ENCODE data around the gene CASKIN1.

Gene CASKIN1

GRCh38 chr16:2171601-2172178, 24.7 kb downstream of the CASKIN1 start:
- H3K4me1 Mint-ChIP-seq = no peaks in the 10 kb centered on the region

GRCh38 chr16:2170587-2171435, 25.6 kb downstream of the CASKIN1 start:
- peaks cover 16% of the 10 kb centered on the region for H3K36me3 Mint-ChIP-seq
- H3K9me3 Mint-ChIP-seq = no peaks in the 10 kb centered on the region
- no peak overlapping the region for H3K4me3 Mint-ChIP-seq
- ATAC-seq (no peak), DNase-seq (ENCODE audit: low spot score in 2 of 2) (no peak)
- H3K27ac Mint-ChIP-seq = no peak overlapping the region
- H3K4me1 Mint-ChIP-seq = no peaks in the 10 kb centered on the region

More at GRCh38 chr16:2171601-2172178, 24.7 kb downstream of the CASKIN1 start:
- Mint-ChIP-seq H3K4me3 (no peak overlapping the region), H3K27ac (no peak overlapping the region), H3K9me3 (no peaks in the 10 kb centered on the region), H3K36me3 (peaks cover 16% of the 10 kb centered on the region)
- ATAC-seq (no peak), DNase-seq (ENCODE audit: low spot score in 2 of 2) (no peak)

GRCh38 chr16:2170080-2170479, 26.3 kb downstream of the CASKIN1 start:
- Mint-ChIP-seq H3K27ac (no peak overlapping the region), H3K36me3 (peaks cover 16% of the 10 kb centered on the region), H3K4me3 (no peak overlapping the region), H3K9me3 (no peaks in the 10 kb centered on the region), H3K4me1 (no peaks in the 10 kb centered on the region)
- no peak for DNase-seq (ENCODE audit: low spot score in 2 of 2)
- ATAC-seq = no peak

- H3K27ac Mint-ChIP-seq = peak overlapping the region; percentile 72
- peaks cover 8% of the 10 kb centered on the region for H3K36me3 Mint-ChIP-seq
- DNase-seq (ENCODE audit: low spot score in 2 of 2) = no peak
- ATAC-seq = no peak
- H3K9me3 Mint-ChIP-seq = no peaks in the 10 kb centered on the region
- H3K4me1 Mint-ChIP-seq = peaks cover under 1% of the 10 kb centered on the region
- no peak overlapping the region for H3K4me3 Mint-ChIP-seq
These were observed 29.3 kb downstream of the CASKIN1 start for GRCh38 chr16:2167068-2167638.

- peaks cover 8% of the 10 kb centered on the region for H3K36me3 Mint-ChIP-seq
- peaks cover 6% of the 10 kb centered on the region for H3K4me1 Mint-ChIP-seq
- no peaks in the 10 kb centered on the region for H3K9me3 Mint-ChIP-seq
- DNase-seq (ENCODE audit: low spot score in 2 of 2) = no peak
- peak overlapping the region; percentile 72 for H3K27ac Mint-ChIP-seq
- no peak overlapping the region for H3K4me3 Mint-ChIP-seq
- no peak for ATAC-seq
These were observed 29.9 kb downstream of the CASKIN1 start for GRCh38 chr16:2166263-2167067.

GRCh38 chr16:2165861-2166260, 30.5 kb downstream of the CASKIN1 start:
- no peak for ATAC-seq
- Mint-ChIP-seq H3K9me3 (no peaks in the 10 kb centered on the region), H3K27ac (peak overlapping the region; percentile 60), H3K36me3 (peaks cover 8% of the 10 kb centered on the region), H3K4me1 (peaks cover 6% of the 10 kb centered on the region), H3K4me3 (no peak overlapping the region)
- DNase-seq (ENCODE audit: low spot score in 2 of 2) = no peak

GRCh38 chr16:2163211-2163881, 33.1 kb downstream of the CASKIN1 start:
- no peak for DNase-seq (ENCODE audit: low spot score in 2 of 2)
- Mint-ChIP-seq H3K4me3 (no peak overlapping the region), H3K9me3 (no peaks in the 10 kb centered on the region), H3K27ac (no peak overlapping the region), H3K4me1 (peaks cover 14% of the 10 kb centered on the region), H3K36me3 (peaks cover 9% of the 10 kb centered on the region)
- peak; percentile 45 for ATAC-seq

GRCh38 chr16:2162676-2163118, 33.7 kb downstream of the CASKIN1 start:
- no peak for DNase-seq (ENCODE audit: low spot score in 2 of 2)
- Mint-ChIP-seq H3K9me3 (no peaks in the 10 kb centered on the region), H3K27ac (peak overlapping the region; percentile 65), H3K4me1 (peaks cover 20% of the 10 kb centered on the region), H3K4me3 (no peak overlapping the region), H3K36me3 (peaks cover 15% of the 10 kb centered on the region)
- ATAC-seq = no peak

GRCh38 chr16:2161911-2162310, 34.5 kb downstream of the CASKIN1 start:
- DNase-seq (ENCODE audit: low spot score in 2 of 2) (no peak), ATAC-seq (no peak)
- Mint-ChIP-seq H3K36me3 (peaks cover 17% of the 10 kb centered on the region), H3K9me3 (no peaks in the 10 kb centered on the region), H3K4me3 (no peak overlapping the region), H3K27ac (peak overlapping the region; percentile 65), H3K4me1 (peaks cover 28% of the 10 kb centered on the region)

- peaks cover 37% of the 10 kb centered on the region for H3K4me1 Mint-ChIP-seq
- ATAC-seq (no peak), DNase-seq (ENCODE audit: low spot score in 2 of 2) (no peak)
- H3K9me3 Mint-ChIP-seq = no peaks in the 10 kb centered on the region
- H3K27ac Mint-ChIP-seq = peak overlapping the region; percentile 58
- H3K36me3 Mint-ChIP-seq = peaks cover 21% of the 10 kb centered on the region
- no peak overlapping the region for H3K4me3 Mint-ChIP-seq
These were observed 35.4 kb downstream of the CASKIN1 start for GRCh38 chr16:2160915-2161551.

GRCh38 chr16:2159175-2159838, 37.1 kb downstream of the CASKIN1 start:
- H3K4me1 Mint-ChIP-seq = peaks cover 38% of the 10 kb centered on the region
- H3K4me3 Mint-ChIP-seq = no peak overlapping the region
- ATAC-seq (no peak), DNase-seq (ENCODE audit: low spot score in 2 of 2) (no peak)
- H3K27ac Mint-ChIP-seq = peak overlapping the region; percentile 76
- H3K36me3 Mint-ChIP-seq = peaks cover 34% of the 10 kb centered on the region
- no peaks in the 10 kb centered on the region for H3K9me3 Mint-ChIP-seq

- peaks cover 38% of the 10 kb centered on the region for H3K4me1 Mint-ChIP-seq
- DNase-seq (ENCODE audit: low spot score in 2 of 2) (no peak), ATAC-seq (no peak)
- H3K27ac Mint-ChIP-seq = peak overlapping the region; percentile 92
- peak overlapping the region; percentile 97 for H3K4me3 Mint-ChIP-seq
- H3K9me3 Mint-ChIP-seq = no peaks in the 10 kb centered on the region
- H3K36me3 Mint-ChIP-seq = peaks cover 45% of the 10 kb centered on the region
These were observed 38.2 kb downstream of the CASKIN1 start for GRCh38 chr16:2158262-2158638.

GRCh38 chr16:2157480-2158261, 38.7 kb downstream of the CASKIN1 start:
- Mint-ChIP-seq H3K9me3 (no peaks in the 10 kb centered on the region), H3K4me1 (peaks cover 38% of the 10 kb centered on the region), H3K36me3 (peaks cover 50% of the 10 kb centered on the region), H3K27ac (peak overlapping the region; percentile 92), H3K4me3 (peak overlapping the region; percentile 97)
- DNase-seq (ENCODE audit: low spot score in 2 of 2) = no peak
- ATAC-seq = no peak

Data from stimulated activated effector memory CD8-positive, alpha-beta T cell treated with anti-CD3 and anti-CD28 coated beads, Interleukin-12 subunit alpha, Interleukin-12 subunit beta, amount 100 ng/mL, for 72 hours (primary cell).